ENCODE results near the gene TTPAL. TPM values are rescaled to one million over a fixed set of nuclear protein-coding genes. Genes with fewer than 3 reads are reported as not detected.

Gene TTPAL
- total and polyA plus RNA-seq, 2 of the 4 experiments (the other 2 are of a cell fraction), result 8.2 to 18.1 TPM

DNA sequence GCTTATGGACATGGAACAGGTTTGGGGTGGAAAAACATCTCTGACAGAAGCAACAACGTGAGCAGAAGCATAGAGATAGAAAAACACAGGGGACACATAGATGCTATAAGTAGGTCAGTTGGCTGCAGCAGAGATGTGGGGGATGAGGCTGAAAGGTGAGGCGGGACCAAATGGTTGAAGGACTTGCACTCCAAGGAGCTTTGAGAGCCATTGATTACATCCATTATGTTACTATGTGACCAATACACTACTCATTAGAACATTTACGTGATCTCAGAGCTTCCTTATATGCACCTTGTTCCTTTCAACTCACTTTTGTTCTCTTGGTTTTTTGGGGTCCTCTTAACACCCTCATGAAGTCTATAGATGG lies 47.9 kb upstream of the TTPAL start:
- POLR2A ChIA-PET (ENCODE audit: unreplicated experiment), result no interaction called here

More for the DNA sequence above, 47.9 kb upstream of the TTPAL start:
- H3K9me3 ChIP-seq (ENCODE audit: control insufficient read depth, insufficient read depth, low read length), result no peaks in the 10 kb centered on the region
- H3K14ac ChIP-seq (replicated peaks; ENCODE audit: low read depth, low read length), result no peak overlapping the region
- TF ChIP-seq MAZ (IDR thresholded peaks at IDR 0.05; ENCODE audit: borderline replicate concordance, low read depth, low read length), result no peak
- TF ChIP-seq MXI1 (IDR thresholded peaks at IDR 0.05; ENCODE audit: borderline replicate concordance, low read depth, low read length), result no peak
- no peak for TF ChIP-seq ELK1 (IDR thresholded peaks at IDR 0.05; ENCODE audit: borderline replicate concordance, low read depth, low read length)
- TF ChIP-seq USF2 (IDR thresholded peaks at IDR 0.05; ENCODE audit: low read depth, low read length), result no peak
- no peak for TF ChIP-seq BHLHE40 (IDR thresholded peaks at IDR 0.05; ENCODE audit: low read depth, low read length)
- no peak for TF ChIP-seq RAD21 (IDR thresholded peaks at IDR 0.05; ENCODE audit: low read length)
- TF ChIP-seq RCOR1 (IDR thresholded peaks at IDR 0.05; ENCODE audit: insufficient replicate concordance, low read length), result no peak
- TF ChIP-seq POLR2A (IDR thresholded peaks at IDR 0.05; ENCODE audit: low read depth, low read length), result no peak
- no peak for TF ChIP-seq RFX5 (IDR thresholded peaks at IDR 0.05; ENCODE audit: low read depth, low read length)
- TF ChIP-seq FOS (IDR thresholded peaks at IDR 0.05; ENCODE audit: low read depth, low read length), result no peak
- TF ChIP-seq CTCF (conservative IDR thresholded peaks at IDR 0.05; ENCODE audit: low read depth, low read length), result no peak
- no peak for TF ChIP-seq MAFK (IDR thresholded peaks at IDR 0.05; ENCODE audit: low read depth, low read length)
- no peak for TF ChIP-seq SMC3 (IDR thresholded peaks at IDR 0.05; ENCODE audit: low read depth, low read length)
- TF ChIP-seq CEBPB (IDR thresholded peaks at IDR 0.05; ENCODE audit: low read depth, low read length), result no peak
- no peak for TF ChIP-seq NFE2L2 (IDR thresholded peaks at IDR 0.05; ENCODE audit: low read depth, low read length)
- TF ChIP-seq CHD1 (IDR thresholded peaks at IDR 0.05; ENCODE audit: low read depth, low read length), result no peak
- DNase-seq, result no peak
- no peak overlapping the region for H2AK5ac ChIP-seq (ENCODE audit: low read depth, low read length)
- peaks cover 25% of the 10 kb centered on the region for H3K27me3 ChIP-seq (ENCODE audit: control insufficient read depth, insufficient read depth, low read length)
- H3K4me3 ChIP-seq (ENCODE audit: insufficient read depth, low read depth, low read length), result no peak overlapping the region
- H3K9me1 ChIP-seq (ENCODE audit: insufficient read depth, low read length), result no peaks in the 10 kb centered on the region
- intact Hi-C loops (cut with micrococcal nuclease) (no loop called here), dilution Hi-C loops (cut with HindIII; ENCODE audit: low sequenced_read_pairs, unreplicated experiment) (no loop called here), in situ Hi-C loops (cut with MboI; ENCODE audit: low sequenced_read_pairs) (no loop called here)
- no peak overlapping the region for H4K8ac ChIP-seq (ENCODE audit: low read depth in 2 of 2, low read length in 2 of 2)
- no peak overlapping the region for H3K23ac ChIP-seq (ENCODE audit: low read depth, low read length)
- no CpG with 5 or more reads among the region's 3 CpGs for WGBS, 2 experiments (ENCODE audit: extremely low coverage in 2 of 2, insufficient read length in 1 of 2)
- H3K4ac ChIP-seq (ENCODE audit: low read depth, low read length), result no peak overlapping the region
- H3K4me1 ChIP-seq (ENCODE audit: control insufficient read depth, insufficient read depth, low read length), result no peaks in the 10 kb centered on the region
- no TSS peak for BruUV-seq (replicated peaks)
- no peak overlapping the region for H4K91ac ChIP-seq (ENCODE audit: insufficient read depth, low read depth, low read length)
- no peak overlapping the region for H2BK20ac ChIP-seq (ENCODE audit: low read depth, low read length)
- no peak overlapping the region for H3K9ac ChIP-seq (ENCODE audit: low read depth, low read length)
- no peak overlapping the region for H4K5ac ChIP-seq (ENCODE audit: low read depth, low read length)
- H3K36me3 ChIP-seq (ENCODE audit: control insufficient read depth, insufficient read depth, low read length), result no peaks in the 10 kb centered on the region
- no peak overlapping the region for H2BK5ac ChIP-seq (ENCODE audit: low read depth, low read length, poor library complexity, severe bottlenecking)
- no peak overlapping the region for H2AFZ ChIP-seq (replicated peaks; ENCODE audit: low read length, poor library complexity)
- ATAC-seq (ENCODE audit: low read depth), result no peak
- H3K79me1 ChIP-seq (ENCODE audit: low read depth in 1 of 2, low read length in 2 of 2), result no peaks in the 10 kb centered on the region
- H3K56ac ChIP-seq (ENCODE audit: extremely low read depth, insufficient read depth, low read length), result no peak overlapping the region
- H3K18ac ChIP-seq (ENCODE audit: low read depth, low read length), result no peak overlapping the region
- no peak overlapping the region for H3K4me2 ChIP-seq (ENCODE audit: low read depth, low read length)
- no peaks in the 10 kb centered on the region for H4K20me1 ChIP-seq (ENCODE audit: insufficient read depth, low read length)
- H2AK9ac ChIP-seq (replicated peaks; ENCODE audit: low read depth, low read length, poor library complexity), result no peak overlapping the region
- H2BK120ac ChIP-seq (ENCODE audit: low read depth, low read length), result no peak overlapping the region
- CTCF ChIA-PET, result no interaction called here
- H3K27ac ChIP-seq (ENCODE audit: insufficient read depth, low read length), result no peak overlapping the region
- H2BK15ac ChIP-seq (ENCODE audit: low read depth, low read length), result no peak overlapping the region

Data from IMR-90 (cell line).